Esophagus squamous epithelium (tissue), 5 donors: ENCODE results near the gene CENPO. TPM values are rescaled to one million over a fixed set of nuclear protein-coding genes. Genes with fewer than 3 reads are reported as not detected.

Experiments
- DNase-seq: peaks from one replicate; lab custom pipeline; 2025; lab: John Stamatoyannopoulos, UW
- H3K27ac ChIP-seq, 4 donors: fragments of 200-600 bp; sonication (generic); one replicate each; pipeline ENCODE4 v1.5.1; 2016 to 2019; ENCODE audit warnings: mild to moderate bottlenecking in 1 of 4
- H3K27me3 ChIP-seq, 4 donors: fragments of 200-600 bp; sonication (generic); 1 replicate in 3 of 4; 2 replicates in 1 of 4; pipeline versions ENCODE4 v1.5.1 to v1.6.0; 2017 to 2021; ENCODE audit warnings: antibody characterized with exemption in 1 of 4
- H3K36me3 ChIP-seq, 3 donors: fragments of 200-600 bp; sonication (generic); one replicate each; pipeline ENCODE4 v1.5.1; 2016 to 2019
- H3K4me1 ChIP-seq, 3 donors: fragments of 200-600 bp; sonication (generic); one replicate each; pipeline ENCODE4 v1.5.1; 2017 to 2019
- H3K4me3 ChIP-seq, 4 donors: fragments of 200-600 bp; sonication (generic); 1 replicate in 3 of 4; 2 replicates in 1 of 4; pipeline ENCODE4 v1.5.1; 2016 to 2019; ENCODE audit warnings: mild to moderate bottlenecking in 2 of 4, moderate library complexity in 1 of 4
- H3K9me3 ChIP-seq, 3 donors: fragments of 200-600 bp; sonication (generic); one replicate each; pipeline ENCODE4 v1.5.1; 2016 to 2019
- CTCF ChIP-seq, 6 experiments: fragments of 450-650 bp in 4 of 6; fragments of 200-600 bp in 2 of 6; sonication (generic) in 2 of 6; IDR thresholded peaks; one replicate each; pipeline ENCODE4 v1.5.1; 2016 to 2019; ENCODE audit warnings: antibody characterized with exemption in 6 of 6, mild to moderate bottlenecking in 4 of 6, moderate library complexity in 4 of 6
- POLR2A ChIP-seq, 4 donors: fragments of 450-650 bp; IDR thresholded peaks; one replicate each; pipeline ENCODE4 v1.6.1; 2017; ENCODE audit warnings: antibody characterized with exemption in 4 of 4, mild to moderate bottlenecking in 4 of 4, moderate library complexity in 3 of 4
- WGBS, 2 donors: methylation state at CpG; one replicate each; pipeline ENCODE4 v1.1.5; 2018; 5-methylcytosine and 5-hydroxymethylcytosine counted together
- intact Hi-C: fragments of 100-400 bp; cut with DNase I; formaldehyde crosslinking; loops from one replicate; pipeline ENCODE4 v1.15.0; 2022
- total RNA-seq, 4 donors: library from RNA; depleted of rRNA; stranded (reverse); fragments of >200 nt; gene quantifications; one replicate each; pipeline ENCODE4 v1.1.0, GENCODE V29; 2016
- donor health status: DM: yes; HTN: yes; CAD: no.

The CENPO gene
- total RNA-seq, 4 donors from 2014 or later, result 3.5 to 12.2 (median 6.4) TPM

DNA sequence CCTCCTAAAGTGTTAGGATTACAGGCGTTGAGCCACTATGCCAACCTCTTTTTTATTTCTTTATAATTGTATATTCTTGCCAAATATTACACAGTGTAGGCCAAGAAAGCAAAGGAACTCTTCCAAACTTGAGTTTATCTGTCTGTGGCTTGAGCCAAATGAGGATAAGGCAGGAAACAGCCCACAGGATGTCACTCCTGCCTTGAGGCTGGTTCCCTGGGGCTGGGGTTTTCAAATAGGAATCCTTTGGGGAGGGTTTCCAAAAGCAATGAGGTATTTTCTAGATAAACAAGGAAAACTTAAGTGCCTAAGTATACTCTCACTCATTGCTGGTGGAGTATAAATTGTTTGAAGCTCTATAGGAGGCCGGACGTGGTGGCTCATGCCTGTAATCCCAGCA is 70.4 kb downstream of the CENPO start:
- no peak overlapping the region for H3K27ac ChIP-seq
- H3K36me3 ChIP-seq, result no peaks in the 10 kb centered on the region
- DNase-seq, result no peak
- no peak for TF ChIP-seq POLR2A (IDR thresholded peaks at IDR 0.05)
- TF ChIP-seq CTCF (IDR thresholded peaks at IDR 0.05), result no peak
- intact Hi-C loops, result no loop called here
- H3K9me3 ChIP-seq, result no peaks in the 10 kb centered on the region
- peaks cover 0 to 8% (median 0%) of the 10 kb centered on the region in 3 donors for H3K4me1 ChIP-seq
- H3K4me3 ChIP-seq, result no peak overlapping the region
- H3K27me3 ChIP-seq, result no peaks in the 10 kb centered on the region
- 78 to 79% methylated on average over 3 of the region's 3 CpGs for WGBS, 2 donors

DNA sequence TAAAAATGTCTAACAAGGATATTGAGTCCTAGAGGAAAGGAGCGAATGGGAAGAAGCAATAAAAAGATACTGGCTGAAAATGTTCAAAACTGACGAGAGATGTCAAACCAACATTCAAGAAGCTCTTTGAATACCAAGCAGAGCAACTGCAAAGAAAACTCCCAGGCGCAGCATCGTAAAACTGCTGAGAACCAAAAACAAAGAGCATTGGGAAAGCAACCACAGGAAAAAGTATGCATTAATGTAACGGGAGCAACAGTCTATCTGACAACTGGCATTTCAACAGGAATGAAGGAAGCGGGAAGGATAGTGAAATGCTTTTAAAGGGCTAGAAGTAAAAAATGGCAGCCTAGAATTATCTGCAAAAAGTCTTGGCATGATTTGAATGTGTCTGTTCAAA is 73.7 kb downstream of the CENPO start:
- no peak for TF ChIP-seq CTCF (IDR thresholded peaks at IDR 0.05)
- no peak for TF ChIP-seq POLR2A (IDR thresholded peaks at IDR 0.05)
- Histone ChIP-seq H3K27ac (no peak overlapping the region), H3K27me3 (no peaks in the 10 kb centered on the region), H3K4me1 (peaks cover 0 to 17% (median 3%) of the 10 kb centered on the region in 3 donors), H3K36me3 (peaks cover 0 to 20% (median 0%) of the 10 kb centered on the region in 3 donors), H3K4me3 (no peak overlapping the region), H3K9me3 (no peaks in the 10 kb centered on the region)
- WGBS, 2 donors, result 77 to 87% methylated on average over 6 of the region's 6 CpGs
- no peak for DNase-seq
- intact Hi-C loops, result no loop called here

GRCh38 chr2:24870440-24870839 is 77.2 kb downstream of the CENPO start:
- Histone ChIP-seq H3K9me3 (no peaks in the 10 kb centered on the region), H3K36me3 (peaks cover 0 to 20% (median 0%) of the 10 kb centered on the region in 3 donors), H3K4me1 (peaks cover 0 to 35% (median 28%) of the 10 kb centered on the region in 3 donors), H3K27me3 (no peaks in the 10 kb centered on the region), H3K4me3 (no peak overlapping the region), H3K27ac (peak overlapping the region in 3 of 4 donors; percentile 44 to 70 (median 45))
- no peak for DNase-seq
- no peak for TF ChIP-seq POLR2A (IDR thresholded peaks at IDR 0.05)
- TF ChIP-seq CTCF (IDR thresholded peaks at IDR 0.05), result no peak
- 83 to 96% methylated on average over 1 to 5 of the region's 5 CpGs for WGBS, 2 donors
- intact Hi-C loops, result no loop called here

DNA sequence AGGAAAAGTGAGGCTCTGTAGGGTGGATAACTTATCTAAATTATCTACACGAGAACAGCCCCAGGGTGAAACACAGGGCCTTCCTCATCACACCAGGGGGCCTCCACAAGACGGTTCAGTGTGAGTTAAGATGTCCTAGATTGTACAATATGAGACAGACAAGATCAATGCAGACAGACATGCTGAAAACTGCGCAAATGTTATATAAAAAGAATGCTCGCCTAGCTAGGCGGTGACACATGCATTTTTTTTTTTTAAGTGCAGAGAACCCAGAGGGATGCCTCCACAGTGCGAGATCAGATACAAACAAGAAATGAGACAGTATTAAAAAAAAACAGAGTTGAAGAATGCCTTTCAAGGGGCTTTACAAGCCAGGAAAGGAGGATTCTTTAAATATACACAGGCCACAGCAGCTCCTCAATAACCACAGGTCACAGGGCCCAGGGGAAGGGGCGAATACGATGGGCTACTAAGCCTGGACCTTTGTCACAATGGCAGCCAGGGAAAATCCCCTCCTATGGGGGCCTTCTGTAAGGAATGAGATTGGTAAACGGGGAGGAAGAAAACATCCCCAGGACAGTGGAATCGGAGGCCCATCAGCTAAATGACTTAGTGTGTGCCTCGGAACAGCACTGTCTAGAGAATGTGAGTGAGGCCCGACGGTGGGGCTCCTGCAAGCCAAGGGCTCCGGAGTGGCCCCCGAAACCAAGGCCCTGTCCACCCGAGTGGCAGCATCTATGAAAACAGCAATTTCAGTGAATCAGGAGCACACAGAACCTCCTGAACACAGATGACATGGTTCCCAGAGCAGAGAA is 77.9 kb downstream of the CENPO start:
- no peak overlapping the region for H3K4me3 ChIP-seq
- H3K27ac ChIP-seq, result peak overlapping the region in 3 of 4 donors; percentile 45 to 75 (median 70)
- no peak for TF ChIP-seq CTCF (IDR thresholded peaks at IDR 0.05)
- no peak for TF ChIP-seq POLR2A (IDR thresholded peaks at IDR 0.05)
- H3K27me3 ChIP-seq, result no peaks in the 10 kb centered on the region
- no peaks in the 10 kb centered on the region for H3K9me3 ChIP-seq
- intact Hi-C loops, result no loop called here
- DNase-seq, result no peak
- peaks cover 0 to 38% (median 29%) of the 10 kb centered on the region in 3 donors for H3K4me1 ChIP-seq
- WGBS, 2 donors, result 92 to 94% methylated on average over 11 to 15 of the region's 16 CpGs
- peaks cover 0 to 20% (median 0%) of the 10 kb centered on the region in 3 donors for H3K36me3 ChIP-seq

GRCh38 chr2:24871852-24872333 is 78.7 kb downstream of the CENPO start:
- H3K36me3 ChIP-seq, result peaks cover 0 to 20% (median 0%) of the 10 kb centered on the region in 3 donors
- DNase-seq, result no peak
- no peak for TF ChIP-seq POLR2A (IDR thresholded peaks at IDR 0.05)
- no peak for TF ChIP-seq CTCF (IDR thresholded peaks at IDR 0.05)
- intact Hi-C loops, result no loop called here
- no peaks in the 10 kb centered on the region for H3K27me3 ChIP-seq
- WGBS, 2 donors, result 68 to 69% methylated on average over 11 to 12 of the region's 12 CpGs
- H3K4me3 ChIP-seq, result no peak overlapping the region
- peak overlapping the region; percentile 9 to 75 (median 68) for H3K27ac ChIP-seq
- H3K4me1 ChIP-seq, result peaks cover 0 to 38% (median 29%) of the 10 kb centered on the region in 3 donors
- no peaks in the 10 kb centered on the region for H3K9me3 ChIP-seq
